H1 (cell line): ENCODE measurements around the gene ZBP1. TPM values are rescaled to one million over a fixed set of nuclear protein-coding genes. Genes with fewer than 3 reads are reported as not detected.

Experiments
- polyA plus RNA-seq, 7 experiments: library from polyadenylated mRNA; depleted of rRNA in 3 of 7; stranded (reverse) in 5 of 7; unstranded in 2 of 7; fragments of >200 nt in 5 of 7; fragments of 200-250 nt in 2 of 7; gene quantifications; 1 replicate in 5 of 7; 2 replicates in 1 of 7; 4 replicates in 1 of 7; pipeline versions ENCODE4 v1.2.1 to v1.2.3, GENCODE V29; 2011 to 2013; ENCODE audit warnings: missing spikeins in 2 of 7, mixed read lengths in 2 of 7
- total RNA-seq: library from RNA; stranded (reverse); fragmentation: NEBNext Ultra II Directional; extraction: Animal tissue kit (Norgen Biotek cat#: 25700); gene quantifications from 2 replicates; pipeline ENCODE4 v1.2.1, GENCODE V29; 2021
- TF ChIP-seq, protein P1 (sequence below): fragments of 300-600 bp; sonication (generic); IDR thresholded peaks from 2 replicates; pipeline ENCODE4 v1.7.1; 2012; ENCODE audit warnings: low read length, moderate library complexity, mild to moderate bottlenecking, inconsistent platforms; ENCODE audit not compliant: insufficient replicate concordance

The ZBP1 gene
- total and polyA plus RNA-seq, 2 of the 8 experiments (the other 6 are each of a cell fraction or from before 2014, with no cell fraction given): not detected

DNA sequence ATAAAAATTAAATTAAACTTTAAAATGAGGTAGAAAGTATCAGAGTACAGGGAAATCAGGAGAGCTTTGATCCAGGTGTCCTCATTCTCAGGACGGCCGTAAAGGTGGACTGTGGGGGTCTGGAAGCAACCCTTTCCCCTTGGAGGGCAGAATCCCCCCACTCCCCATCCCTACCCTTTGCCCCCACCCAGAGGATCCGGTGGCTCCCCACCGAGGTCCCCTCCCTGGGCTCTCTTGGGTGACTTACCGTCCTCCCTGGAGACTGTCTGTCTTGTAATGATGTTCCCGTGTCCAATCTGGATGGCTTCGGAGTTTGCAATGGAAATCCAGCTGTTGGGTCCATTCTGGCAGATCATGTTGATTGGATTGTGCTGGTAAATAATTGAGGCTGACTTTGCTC, 7.3 kb downstream of the ZBP1 start (continued):
- TF ChIP-seq, protein P1, sequence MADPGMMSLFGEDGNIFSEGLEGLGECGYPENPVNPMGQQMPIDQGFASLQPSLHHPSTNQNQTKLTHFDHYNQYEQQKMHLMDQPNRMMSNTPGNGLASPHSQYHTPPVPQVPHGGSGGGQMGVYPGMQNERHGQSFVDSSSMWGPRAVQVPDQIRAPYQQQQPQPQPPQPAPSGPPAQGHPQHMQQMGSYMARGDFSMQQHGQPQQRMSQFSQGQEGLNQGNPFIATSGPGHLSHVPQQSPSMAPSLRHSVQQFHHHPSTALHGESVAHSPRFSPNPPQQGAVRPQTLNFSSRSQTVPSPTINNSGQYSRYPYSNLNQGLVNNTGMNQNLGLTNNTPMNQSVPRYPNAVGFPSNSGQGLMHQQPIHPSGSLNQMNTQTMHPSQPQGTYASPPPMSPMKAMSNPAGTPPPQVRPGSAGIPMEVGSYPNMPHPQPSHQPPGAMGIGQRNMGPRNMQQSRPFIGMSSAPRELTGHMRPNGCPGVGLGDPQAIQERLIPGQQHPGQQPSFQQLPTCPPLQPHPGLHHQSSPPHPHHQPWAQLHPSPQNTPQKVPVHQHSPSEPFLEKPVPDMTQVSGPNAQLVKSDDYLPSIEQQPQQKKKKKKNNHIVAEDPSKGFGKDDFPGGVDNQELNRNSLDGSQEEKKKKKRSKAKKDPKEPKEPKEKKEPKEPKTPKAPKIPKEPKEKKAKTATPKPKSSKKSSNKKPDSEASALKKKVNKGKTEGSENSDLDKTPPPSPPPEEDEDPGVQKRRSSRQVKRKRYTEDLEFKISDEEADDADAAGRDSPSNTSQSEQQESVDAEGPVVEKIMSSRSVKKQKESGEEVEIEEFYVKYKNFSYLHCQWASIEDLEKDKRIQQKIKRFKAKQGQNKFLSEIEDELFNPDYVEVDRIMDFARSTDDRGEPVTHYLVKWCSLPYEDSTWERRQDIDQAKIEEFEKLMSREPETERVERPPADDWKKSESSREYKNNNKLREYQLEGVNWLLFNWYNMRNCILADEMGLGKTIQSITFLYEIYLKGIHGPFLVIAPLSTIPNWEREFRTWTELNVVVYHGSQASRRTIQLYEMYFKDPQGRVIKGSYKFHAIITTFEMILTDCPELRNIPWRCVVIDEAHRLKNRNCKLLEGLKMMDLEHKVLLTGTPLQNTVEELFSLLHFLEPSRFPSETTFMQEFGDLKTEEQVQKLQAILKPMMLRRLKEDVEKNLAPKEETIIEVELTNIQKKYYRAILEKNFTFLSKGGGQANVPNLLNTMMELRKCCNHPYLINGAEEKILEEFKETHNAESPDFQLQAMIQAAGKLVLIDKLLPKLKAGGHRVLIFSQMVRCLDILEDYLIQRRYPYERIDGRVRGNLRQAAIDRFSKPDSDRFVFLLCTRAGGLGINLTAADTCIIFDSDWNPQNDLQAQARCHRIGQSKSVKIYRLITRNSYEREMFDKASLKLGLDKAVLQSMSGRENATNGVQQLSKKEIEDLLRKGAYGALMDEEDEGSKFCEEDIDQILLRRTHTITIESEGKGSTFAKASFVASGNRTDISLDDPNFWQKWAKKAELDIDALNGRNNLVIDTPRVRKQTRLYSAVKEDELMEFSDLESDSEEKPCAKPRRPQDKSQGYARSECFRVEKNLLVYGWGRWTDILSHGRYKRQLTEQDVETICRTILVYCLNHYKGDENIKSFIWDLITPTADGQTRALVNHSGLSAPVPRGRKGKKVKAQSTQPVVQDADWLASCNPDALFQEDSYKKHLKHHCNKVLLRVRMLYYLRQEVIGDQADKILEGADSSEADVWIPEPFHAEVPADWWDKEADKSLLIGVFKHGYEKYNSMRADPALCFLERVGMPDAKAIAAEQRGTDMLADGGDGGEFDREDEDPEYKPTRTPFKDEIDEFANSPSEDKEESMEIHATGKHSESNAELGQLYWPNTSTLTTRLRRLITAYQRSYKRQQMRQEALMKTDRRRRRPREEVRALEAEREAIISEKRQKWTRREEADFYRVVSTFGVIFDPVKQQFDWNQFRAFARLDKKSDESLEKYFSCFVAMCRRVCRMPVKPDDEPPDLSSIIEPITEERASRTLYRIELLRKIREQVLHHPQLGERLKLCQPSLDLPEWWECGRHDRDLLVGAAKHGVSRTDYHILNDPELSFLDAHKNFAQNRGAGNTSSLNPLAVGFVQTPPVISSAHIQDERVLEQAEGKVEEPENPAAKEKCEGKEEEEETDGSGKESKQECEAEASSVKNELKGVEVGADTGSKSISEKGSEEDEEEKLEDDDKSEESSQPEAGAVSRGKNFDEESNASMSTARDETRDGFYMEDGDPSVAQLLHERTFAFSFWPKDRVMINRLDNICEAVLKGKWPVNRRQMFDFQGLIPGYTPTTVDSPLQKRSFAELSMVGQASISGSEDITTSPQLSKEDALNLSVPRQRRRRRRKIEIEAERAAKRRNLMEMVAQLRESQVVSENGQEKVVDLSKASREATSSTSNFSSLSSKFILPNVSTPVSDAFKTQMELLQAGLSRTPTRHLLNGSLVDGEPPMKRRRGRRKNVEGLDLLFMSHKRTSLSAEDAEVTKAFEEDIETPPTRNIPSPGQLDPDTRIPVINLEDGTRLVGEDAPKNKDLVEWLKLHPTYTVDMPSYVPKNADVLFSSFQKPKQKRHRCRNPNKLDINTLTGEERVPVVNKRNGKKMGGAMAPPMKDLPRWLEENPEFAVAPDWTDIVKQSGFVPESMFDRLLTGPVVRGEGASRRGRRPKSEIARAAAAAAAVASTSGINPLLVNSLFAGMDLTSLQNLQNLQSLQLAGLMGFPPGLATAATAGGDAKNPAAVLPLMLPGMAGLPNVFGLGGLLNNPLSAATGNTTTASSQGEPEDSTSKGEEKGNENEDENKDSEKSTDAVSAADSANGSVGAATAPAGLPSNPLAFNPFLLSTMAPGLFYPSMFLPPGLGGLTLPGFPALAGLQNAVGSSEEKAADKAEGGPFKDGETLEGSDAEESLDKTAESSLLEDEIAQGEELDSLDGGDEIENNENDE: no peak
